ENCODE results near the gene IGFBP6. TPM values are rescaled to one million over a fixed set of nuclear protein-coding genes. Genes with fewer than 3 reads are reported as not detected.

Gene IGFBP6
- total and polyA plus RNA-seq, 4 donors: 1.6 to 17.6 (median 12.0) TPM

DNA sequence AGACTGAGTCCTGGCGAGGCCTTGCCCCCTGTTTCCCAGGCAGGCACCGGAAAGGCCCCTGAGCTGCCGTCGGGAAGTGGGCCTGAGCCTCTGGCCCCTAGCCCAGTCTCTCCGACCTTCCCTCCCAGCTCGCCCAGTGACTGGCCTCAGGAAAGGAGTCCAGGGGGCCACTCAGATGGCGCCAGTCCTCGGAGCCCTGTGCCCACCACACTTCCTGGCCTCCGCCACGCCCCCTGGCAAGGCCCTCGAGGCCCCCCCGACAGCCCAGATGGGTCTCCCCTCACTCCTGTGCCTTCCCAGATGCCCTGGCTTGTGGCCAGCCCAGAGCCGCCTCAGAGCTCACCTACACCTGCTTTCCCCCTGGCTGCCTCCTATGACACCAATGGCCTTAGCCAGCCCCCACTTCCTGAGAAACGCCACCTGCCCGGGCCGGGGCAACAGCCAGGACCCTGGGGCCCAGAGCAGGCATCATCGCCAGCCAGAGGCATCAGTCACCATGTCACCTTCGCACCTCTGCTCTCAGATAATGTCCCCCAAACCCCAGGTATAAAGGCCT lies 36.7 kb upstream of the IGFBP6 start (continued):
- TF ChIP-seq MAX (IDR thresholded peaks at IDR 0.05): no peak
- TF ChIP-seq FOXA2 (IDR thresholded peaks at IDR 0.05): no peak
- TF ChIP-seq EGR1 (IDR thresholded peaks at IDR 0.05; ENCODE audit: low read depth in 2 of 2): no peak
- TF ChIP-seq RAD21 (IDR thresholded peaks at IDR 0.05): no peak
- TF ChIP-seq ATF3 (IDR thresholded peaks at IDR 0.05): no peak

DNA sequence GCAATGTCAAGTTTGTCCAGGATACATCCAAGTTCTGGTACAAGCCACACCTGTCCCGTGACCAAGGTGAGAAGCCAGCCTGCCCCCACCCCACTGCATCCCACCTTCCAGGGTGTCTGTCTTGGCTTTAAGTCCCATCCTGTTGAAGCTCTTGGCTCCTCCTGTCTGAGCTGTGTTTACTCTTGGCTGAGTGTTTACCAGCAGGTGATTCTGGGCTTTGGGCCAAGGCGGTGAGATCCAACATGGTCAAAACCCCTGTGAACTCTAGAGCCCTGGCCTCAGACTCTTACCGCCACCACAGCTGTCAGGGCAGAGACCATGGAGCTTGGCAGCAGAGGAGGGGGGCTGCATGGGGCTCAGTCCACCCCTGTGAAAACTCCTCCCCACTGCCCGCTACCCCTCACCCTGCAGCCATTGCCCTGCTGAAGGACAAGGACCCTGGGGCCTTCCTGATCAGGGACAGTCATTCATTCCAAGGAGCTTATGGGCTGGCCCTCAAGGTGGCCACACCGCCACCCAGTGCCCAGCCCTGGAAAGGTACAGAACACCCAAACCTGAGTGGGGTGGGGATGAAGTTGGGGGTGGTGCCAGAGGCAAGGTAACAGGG lies 36.0 kb upstream of the IGFBP6 start:
- DNase-seq (ENCODE audit: low spot score): peak; percentile 79
- Histone ChIP-seq H3K4me1 (ENCODE audit: control insufficient read depth in 4 of 4, insufficient read depth in 4 of 4, low read length in 3 of 4) (peaks cover 18 to 44% (median 30%) of the 10 kb centered on the region in 4 donors), H3K27ac (ENCODE audit: low read depth in 1 of 2, low read length in 2 of 2) (peak overlapping the region; percentile 63 to 71), H3K36me3 (ENCODE audit: control insufficient read depth in 4 of 4, insufficient read depth in 3 of 4, low read depth in 1 of 4, low read length in 3 of 4) (peaks cover 3 to 44% (median 28%) of the 10 kb centered on the region in 4 donors), H3K9me3 (ENCODE audit: control insufficient read depth in 4 of 4, low read length in 3 of 4) (no peaks in the 10 kb centered on the region), H3K4me3 (ENCODE audit: low read depth in 1 of 3, low read length in 3 of 3) (no peak overlapping the region), H3K9ac (ENCODE audit: low read depth in 1 of 2, low read length in 2 of 2) (no peak overlapping the region), H3K27me3 (ENCODE audit: control insufficient read depth in 4 of 4, insufficient read depth in 4 of 4, low read length in 3 of 4) (no peaks in the 10 kb centered on the region)
- TF ChIP-seq FOXA2 (IDR thresholded peaks at IDR 0.05) (peak; percentile 97), YY1 (IDR thresholded peaks at IDR 0.05) (peak; percentile 38), MAX (IDR thresholded peaks at IDR 0.05) (no peak), SP1 (IDR thresholded peaks at IDR 0.05) (peak; percentile 58), FOXA1 (IDR thresholded peaks at IDR 0.05) (peak; percentile 97), TAF1 (conservative IDR thresholded peaks at IDR 0.05) (no peak), JUND (IDR thresholded peaks at IDR 0.05) (peak; percentile 22 to 30), ZBTB33 (IDR thresholded peaks at IDR 0.05) (no peak), NR2F2 (IDR thresholded peaks at IDR 0.05) (no peak), ATF3 (IDR thresholded peaks at IDR 0.05) (no peak), RXRA (IDR thresholded peaks at IDR 0.05) (peak; percentile 93 to 96), HNF4A (conservative IDR thresholded peaks at IDR 0.05) (peak; percentile 57 to 76), GABPA (IDR thresholded peaks at IDR 0.05 in 1 of 2, conservative IDR thresholded peaks at IDR 0.05 in 1 of 2) (peak in 1 of 2 donors; percentile 44), RAD21 (IDR thresholded peaks at IDR 0.05) (peak; percentile 32 to 52), EGR1 (IDR thresholded peaks at IDR 0.05; ENCODE audit: low read depth in 2 of 2) (no peak), HNF4G (IDR thresholded peaks at IDR 0.05) (no peak), CTCF (IDR thresholded peaks at IDR 0.05; ENCODE audit: low read depth, low read length, missing input control) (no peak)
- TF ChIP-seq, protein P1, sequence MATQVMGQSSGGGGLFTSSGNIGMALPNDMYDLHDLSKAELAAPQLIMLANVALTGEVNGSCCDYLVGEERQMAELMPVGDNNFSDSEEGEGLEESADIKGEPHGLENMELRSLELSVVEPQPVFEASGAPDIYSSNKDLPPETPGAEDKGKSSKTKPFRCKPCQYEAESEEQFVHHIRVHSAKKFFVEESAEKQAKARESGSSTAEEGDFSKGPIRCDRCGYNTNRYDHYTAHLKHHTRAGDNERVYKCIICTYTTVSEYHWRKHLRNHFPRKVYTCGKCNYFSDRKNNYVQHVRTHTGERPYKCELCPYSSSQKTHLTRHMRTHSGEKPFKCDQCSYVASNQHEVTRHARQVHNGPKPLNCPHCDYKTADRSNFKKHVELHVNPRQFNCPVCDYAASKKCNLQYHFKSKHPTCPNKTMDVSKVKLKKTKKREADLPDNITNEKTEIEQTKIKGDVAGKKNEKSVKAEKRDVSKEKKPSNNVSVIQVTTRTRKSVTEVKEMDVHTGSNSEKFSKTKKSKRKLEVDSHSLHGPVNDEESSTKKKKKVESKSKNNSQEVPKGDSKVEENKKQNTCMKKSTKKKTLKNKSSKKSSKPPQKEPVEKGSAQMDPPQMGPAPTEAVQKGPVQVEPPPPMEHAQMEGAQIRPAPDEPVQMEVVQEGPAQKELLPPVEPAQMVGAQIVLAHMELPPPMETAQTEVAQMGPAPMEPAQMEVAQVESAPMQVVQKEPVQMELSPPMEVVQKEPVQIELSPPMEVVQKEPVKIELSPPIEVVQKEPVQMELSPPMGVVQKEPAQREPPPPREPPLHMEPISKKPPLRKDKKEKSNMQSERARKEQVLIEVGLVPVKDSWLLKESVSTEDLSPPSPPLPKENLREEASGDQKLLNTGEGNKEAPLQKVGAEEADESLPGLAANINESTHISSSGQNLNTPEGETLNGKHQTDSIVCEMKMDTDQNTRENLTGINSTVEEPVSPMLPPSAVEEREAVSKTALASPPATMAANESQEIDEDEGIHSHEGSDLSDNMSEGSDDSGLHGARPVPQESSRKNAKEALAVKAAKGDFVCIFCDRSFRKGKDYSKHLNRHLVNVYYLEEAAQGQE (IDR thresholded peaks at IDR 0.05): peak; percentile 27
- WGBS: 25% methylated on average over 5 of the region's 5 CpGs

All from liver (tissue), 9 donors.